Measurements from ENCODE around the gene SLCO3A1. TPM values are rescaled to one million over a fixed set of nuclear protein-coding genes. Genes with fewer than 3 reads are reported as not detected.
"Not testable (repeated sequence)": the region's sequence is repeated elsewhere in the genome, so short reads cannot be mapped to it uniquely, and the experiment has no call there.

The SLCO3A1 gene
- total and polyA plus RNA-seq, 2 of the 8 experiments (the other 6 are each of a cell fraction or from before 2014, with no cell fraction given): 15.1 to 20.4 TPM

DNA sequence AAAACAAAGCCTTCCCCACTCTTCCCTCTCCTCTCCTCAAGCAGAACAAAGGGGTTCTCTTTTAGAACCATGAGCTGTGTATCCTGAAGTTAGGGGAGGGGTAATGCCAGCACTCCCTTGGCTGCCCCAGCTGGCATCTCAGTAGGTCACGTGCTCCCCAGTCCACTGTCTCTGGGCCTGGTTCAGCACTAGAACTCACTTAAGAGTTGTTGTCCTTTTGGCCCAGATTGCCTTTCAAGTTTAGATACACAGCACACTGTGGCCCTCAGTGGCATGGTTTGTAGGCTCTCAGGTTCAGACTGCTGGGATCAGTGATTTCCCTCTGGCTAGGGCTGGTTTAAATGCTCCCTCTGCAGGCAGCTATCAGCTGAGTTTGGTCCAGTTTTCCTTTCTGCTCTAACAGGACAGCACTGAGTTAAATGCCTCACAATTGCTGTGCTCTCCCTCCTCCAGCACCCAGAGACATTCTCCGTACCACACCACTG, 351.8 kb downstream of the SLCO3A1 start (continued):
- no peak for TF ChIP-seq USF2 (IDR thresholded peaks at IDR 0.05; ENCODE audit: low read length)

DNA sequence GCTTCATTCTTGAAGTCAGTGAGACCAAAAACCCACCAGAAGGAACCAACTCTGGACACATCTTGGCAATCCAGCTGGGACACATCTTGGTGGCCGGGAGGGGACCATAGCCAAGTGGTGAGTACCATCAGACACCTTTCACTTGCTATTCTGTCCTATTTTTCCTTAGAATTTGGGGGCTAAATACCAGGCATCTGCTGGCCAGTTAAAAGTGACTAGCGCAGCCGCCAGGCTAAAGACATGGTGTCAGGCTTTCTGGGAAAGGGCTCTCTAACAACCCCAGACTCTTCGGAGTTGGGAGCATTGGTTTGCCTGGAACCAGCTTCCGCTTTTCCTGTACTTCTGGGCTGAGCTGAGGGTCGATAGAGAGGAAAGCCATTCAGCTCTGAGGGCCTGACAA, 354.1 kb downstream of the SLCO3A1 start:
- H3K14ac ChIP-seq (ENCODE audit: insufficient read length); H3K4me1 ChIP-seq (replicated peaks in 1 of 4; ENCODE audit: control insufficient read depth in 3 of 4, insufficient read depth in 4 of 4, low read length in 3 of 4); H3K79me1 ChIP-seq (ENCODE audit: low read depth, low read length); H2BK12ac ChIP-seq (ENCODE audit: low read depth, low read length); H3K27ac ChIP-seq (ENCODE audit: low read depth, low read length); H3K9me3 ChIP-seq (ENCODE audit: insufficient read depth in 2 of 2, low read depth in 1 of 2, low read length in 1 of 2); H2BK5ac ChIP-seq (ENCODE audit: low read depth, low read length); H3K27me3 ChIP-seq (replicated peaks in 1 of 4; ENCODE audit: control insufficient read depth in 3 of 4, extremely low read depth in 1 of 4, insufficient read depth in 3 of 4, low read length in 3 of 4); H3K36me3 ChIP-seq (ENCODE audit: control insufficient read depth in 2 of 4, insufficient read depth in 4 of 4, low read length in 3 of 4); H3K56ac ChIP-seq (replicated peaks; ENCODE audit: insufficient read length, low read depth, low read length); H4K5ac ChIP-seq (ENCODE audit: insufficient read length, low read depth, low read length); H4K8ac ChIP-seq (ENCODE audit: extremely low read depth, insufficient read depth, low read length); H2BK15ac ChIP-seq (ENCODE audit: low read length); H3K18ac ChIP-seq (ENCODE audit: extremely low read depth, low read length); H2BK20ac ChIP-seq (ENCODE audit: low read length); H4K91ac ChIP-seq (replicated peaks; ENCODE audit: insufficient read length, low read length); H3K9ac ChIP-seq (replicated peaks in 1 of 4; ENCODE audit: extremely low read depth in 1 of 4, low read depth in 3 of 4, low read length in 3 of 4); H3K79me2 ChIP-seq (ENCODE audit: control insufficient read depth in 1 of 2, insufficient read depth in 2 of 2, low read length in 2 of 2); H3K23me2 ChIP-seq (ENCODE audit: low read depth, low read length); FAIRE-seq; H3K23ac ChIP-seq (ENCODE audit: insufficient read length); H3K4ac ChIP-seq (replicated peaks; ENCODE audit: insufficient read length, low read depth, low read length); H2AK5ac ChIP-seq (ENCODE audit: low read depth, low read length); POLR2A ChIA-PET (ENCODE audit: partially characterized antibody); H3K4me3 ChIP-seq (ENCODE audit: extremely low read depth in 1 of 4, insufficient read depth in 2 of 4, low read depth in 3 of 4, low read length in 4 of 4); H4K20me1 ChIP-seq (replicated peaks in 1 of 2; ENCODE audit: control insufficient read depth in 1 of 2, insufficient read depth in 2 of 2, low read length in 2 of 2); H2AFZ ChIP-seq (ENCODE audit: low read length); H2BK120ac ChIP-seq (replicated peaks; ENCODE audit: low read depth, low read length); H3K4me2 ChIP-seq (ENCODE audit: insufficient read depth in 1 of 2, low read depth in 2 of 2, low read length in 2 of 2); DNase-seq (ENCODE audit: low read depth in 1 of 2, low spot score in 2 of 2): not testable (repeated sequence)
- CTCF ChIA-PET (ENCODE audit: partially characterized antibody): interaction anchor here (0.6 to 1.7 kb wide), 4 partner anchors 10 to 292 kb away, joined by 3 to 4 read pairs (median 4); no protein-coding TSS in a partner anchor
- 81% methylated on average over 6 of the region's 6 CpGs; no CpG with 5 or more reads in 1 of the 2 experiments for WGBS, 2 experiments (ENCODE audit: extremely low coverage in 1 of 2, insufficient coverage in 1 of 2, insufficient read length in 1 of 2, insufficient replicate concordance in 2 of 2, low coverage in 1 of 2, low lambda C conversion rate in 2 of 2, missing lambda C conversion rate in 1 of 2)
